SHP77 treated with DMSO at 0.1 percent for 48 hours (cell line): ENCODE data around the gene ZNF185.

Experiments used
- DNase-seq: peaks from one replicate; lab custom pipeline; 2025; lab: John Stamatoyannopoulos, UW

The ZNF185 gene

DNA sequence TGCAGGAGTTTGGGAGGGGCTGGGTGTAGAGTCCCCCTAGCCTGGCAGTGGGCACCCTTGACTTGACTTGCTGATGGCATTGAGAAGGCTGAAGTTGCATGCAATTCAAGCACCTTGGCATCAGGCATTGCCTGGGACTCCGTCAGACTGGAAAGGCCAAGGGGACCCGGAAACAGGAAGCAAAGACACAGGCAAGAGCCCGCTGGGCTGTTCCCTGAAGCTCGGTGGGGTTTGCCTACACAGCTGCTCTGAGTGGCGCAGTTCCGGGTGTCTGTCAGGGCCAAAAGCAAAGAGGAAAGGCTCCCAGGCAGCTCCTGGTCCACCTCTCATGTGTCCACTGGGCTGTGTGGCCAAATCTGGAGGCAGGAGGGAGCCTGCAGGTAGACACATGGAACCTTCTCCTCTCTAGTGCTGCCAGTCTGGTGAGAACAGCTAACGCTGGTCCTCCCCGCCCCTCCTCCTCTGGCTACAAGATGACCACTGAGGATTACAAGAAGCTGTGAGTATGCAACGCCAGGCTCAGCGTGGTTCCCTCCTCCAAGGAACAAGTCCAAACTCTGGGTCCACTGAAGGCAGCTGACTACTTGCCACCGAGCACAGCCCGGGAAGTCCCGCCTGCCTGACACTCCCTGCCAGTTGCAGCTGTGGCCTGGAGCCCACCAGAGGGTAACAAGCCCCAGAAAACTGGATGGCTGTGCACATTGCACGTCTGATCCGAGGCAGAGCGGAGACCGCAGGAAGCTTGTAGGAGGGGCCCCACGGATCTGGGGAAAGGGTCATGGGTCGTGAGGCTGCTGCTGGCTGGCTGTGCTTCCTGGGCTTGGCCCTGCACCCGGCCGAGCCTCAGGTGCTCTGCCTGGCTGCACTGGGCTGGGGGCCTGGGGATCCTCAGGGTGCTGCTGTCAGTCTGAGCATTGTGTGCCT is 20.1 kb downstream of the ZNF185 start:
- no peak for DNase-seq

DNA sequence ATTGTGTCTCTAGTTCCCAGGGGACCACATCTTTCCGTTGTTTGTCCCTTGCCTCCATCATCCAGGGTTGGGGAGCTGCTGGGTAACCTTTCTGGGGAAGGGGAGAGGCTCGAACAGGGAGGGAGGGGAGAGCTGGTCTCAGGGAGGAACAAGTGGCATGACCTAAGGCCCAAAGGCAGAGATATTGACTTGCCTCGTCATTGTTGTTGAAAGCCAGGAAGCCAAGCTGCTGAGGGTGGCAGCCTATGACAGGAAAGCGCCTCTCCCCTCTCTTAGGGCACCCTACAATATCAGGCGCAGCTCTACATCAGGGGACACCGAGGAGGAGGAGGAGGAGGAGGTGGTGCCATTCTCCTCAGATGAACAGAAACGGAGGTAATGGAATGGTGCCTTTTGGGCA is 20.8 kb downstream of the ZNF185 start:
- no peak for DNase-seq

- no peak for DNase-seq
Observed at GRCh38 chrX:152923599-152923998, 25.7 kb downstream of the ZNF185 start.

DNA sequence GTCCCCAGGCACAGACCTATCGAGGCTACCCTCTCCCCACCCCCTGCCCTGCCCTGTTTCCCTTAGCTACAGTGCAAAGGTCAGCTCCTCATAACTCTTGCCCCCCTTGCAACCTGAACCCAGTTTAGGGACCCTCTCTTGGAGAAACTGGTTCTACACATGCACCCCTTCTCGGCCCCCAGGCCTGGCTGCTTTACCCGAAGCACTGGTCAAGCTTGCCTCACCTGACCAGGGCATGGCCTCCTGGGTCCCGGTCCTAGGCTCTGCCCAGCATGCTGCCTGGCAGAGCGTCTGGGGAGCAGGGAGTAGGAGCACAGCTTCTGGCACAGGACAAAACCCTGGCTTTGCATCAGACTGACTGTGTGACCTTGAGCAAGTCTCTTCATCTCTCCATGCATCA is 28.0 kb downstream of the ZNF185 start:
- no peak for DNase-seq

- DNase-seq: peak; percentile 9
Observed at GRCh38 chrX:152926279-152926678, 28.4 kb downstream of the ZNF185 start.

- no peak for DNase-seq
Observed at GRCh38 chrX:152926923-152927322, 29.1 kb downstream of the ZNF185 start.

GRCh38 chrX:152927858-152928760 is 30.2 kb downstream of the ZNF185 start:
- no peak for DNase-seq

DNA sequence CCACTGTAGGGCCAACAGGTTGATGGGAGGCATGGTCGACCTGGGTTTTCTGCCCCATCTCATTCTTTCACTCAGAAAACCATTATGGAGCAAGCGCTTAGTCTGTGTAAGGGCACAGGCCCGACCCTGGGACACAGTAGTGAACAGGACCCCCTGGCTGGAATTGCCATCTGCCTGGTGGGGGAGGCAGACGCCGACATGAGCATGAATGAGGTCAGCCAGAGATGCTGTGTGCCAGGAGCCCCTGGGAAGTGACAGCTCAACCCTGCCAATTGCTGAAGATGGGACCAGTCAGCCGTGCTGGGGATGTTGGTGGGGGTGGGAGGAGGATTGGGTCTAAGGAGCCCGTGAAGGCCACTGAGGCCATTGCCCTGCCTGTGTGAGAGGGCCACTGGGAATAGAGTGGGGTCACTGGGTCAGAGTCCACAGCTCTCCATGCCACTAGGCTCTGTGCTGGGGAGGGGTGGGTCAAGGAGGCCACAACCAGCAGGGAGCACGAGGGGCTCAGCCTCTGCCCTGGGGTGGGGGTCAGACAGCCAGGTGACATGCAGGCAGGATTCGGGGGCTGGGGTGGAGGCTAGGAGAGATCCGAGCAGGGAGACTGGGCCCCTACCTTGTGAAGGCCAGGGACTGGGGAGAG is 31.0 kb downstream of the ZNF185 start:
- no peak for DNase-seq

DNA sequence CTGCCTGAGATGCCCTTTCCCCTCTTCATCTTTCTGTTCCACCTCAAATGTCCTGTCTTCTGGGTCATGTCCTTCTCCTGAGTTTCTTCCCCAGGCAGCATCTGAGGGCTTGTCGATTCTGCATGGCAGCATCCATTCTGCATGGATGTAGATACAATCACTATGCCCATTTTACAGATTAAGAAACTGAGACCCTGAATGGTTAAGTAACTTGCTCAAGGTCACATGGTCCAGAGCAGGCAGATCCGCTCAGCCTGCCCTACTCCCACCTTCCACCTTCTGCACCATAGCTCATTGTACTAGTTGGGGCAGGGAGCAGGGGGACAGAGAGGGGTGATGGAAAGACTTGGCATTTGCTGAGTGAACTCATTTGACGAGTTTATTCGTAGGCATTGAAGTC is 32.0 kb downstream of the ZNF185 start:
- no peak for DNase-seq

- DNase-seq: no peak
Observed at GRCh38 chrX:152930516-152930915, 32.6 kb downstream of the ZNF185 start.

DNA sequence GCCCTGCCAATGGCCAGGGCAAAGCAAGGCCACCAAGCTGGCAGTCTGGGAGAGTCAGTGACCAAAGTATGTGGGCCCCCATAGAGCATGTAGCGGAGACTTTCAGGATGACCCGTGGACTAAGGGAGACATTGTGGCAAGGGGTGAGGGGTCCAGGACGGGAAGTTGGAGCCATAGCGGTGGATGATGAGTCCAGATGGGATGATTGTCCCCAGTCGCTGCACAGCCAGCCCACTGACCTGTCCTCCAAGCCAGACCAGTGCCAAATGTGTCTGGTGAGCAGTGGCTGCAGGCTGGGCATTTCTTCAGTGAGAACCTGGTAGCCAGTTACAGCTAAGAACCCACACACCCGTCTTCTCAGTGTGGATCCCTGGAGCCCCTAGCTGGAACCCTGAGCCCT is 34.3 kb downstream of the ZNF185 start:
- no peak for DNase-seq

- no peak for DNase-seq
Observed at GRCh38 chrX:152932598-152933175, 34.8 kb downstream of the ZNF185 start.

DNA sequence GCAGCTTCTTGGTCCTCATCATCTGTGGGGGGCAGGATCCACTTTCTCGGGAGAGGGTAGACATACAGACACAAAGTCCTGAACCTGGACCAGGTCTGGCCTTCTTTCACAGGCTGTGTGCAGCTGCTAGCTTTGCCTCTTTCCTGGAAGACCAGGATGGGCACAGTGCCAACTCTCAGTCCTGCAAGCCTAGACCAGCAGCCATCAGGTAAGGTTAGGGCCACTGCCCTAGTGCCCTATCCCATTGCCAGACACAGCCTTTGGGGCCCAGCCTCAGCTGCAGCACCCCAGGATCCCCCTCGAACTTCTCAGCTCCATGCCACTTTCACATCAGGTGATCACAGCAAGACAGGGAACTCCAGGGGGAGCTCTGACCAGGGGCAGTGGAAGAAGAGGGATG is 38.4 kb downstream of the ZNF185 start:
- no peak for DNase-seq

- DNase-seq: no peak
Observed at GRCh38 chrX:152937236-152937635, 39.4 kb downstream of the ZNF185 start.

DNA sequence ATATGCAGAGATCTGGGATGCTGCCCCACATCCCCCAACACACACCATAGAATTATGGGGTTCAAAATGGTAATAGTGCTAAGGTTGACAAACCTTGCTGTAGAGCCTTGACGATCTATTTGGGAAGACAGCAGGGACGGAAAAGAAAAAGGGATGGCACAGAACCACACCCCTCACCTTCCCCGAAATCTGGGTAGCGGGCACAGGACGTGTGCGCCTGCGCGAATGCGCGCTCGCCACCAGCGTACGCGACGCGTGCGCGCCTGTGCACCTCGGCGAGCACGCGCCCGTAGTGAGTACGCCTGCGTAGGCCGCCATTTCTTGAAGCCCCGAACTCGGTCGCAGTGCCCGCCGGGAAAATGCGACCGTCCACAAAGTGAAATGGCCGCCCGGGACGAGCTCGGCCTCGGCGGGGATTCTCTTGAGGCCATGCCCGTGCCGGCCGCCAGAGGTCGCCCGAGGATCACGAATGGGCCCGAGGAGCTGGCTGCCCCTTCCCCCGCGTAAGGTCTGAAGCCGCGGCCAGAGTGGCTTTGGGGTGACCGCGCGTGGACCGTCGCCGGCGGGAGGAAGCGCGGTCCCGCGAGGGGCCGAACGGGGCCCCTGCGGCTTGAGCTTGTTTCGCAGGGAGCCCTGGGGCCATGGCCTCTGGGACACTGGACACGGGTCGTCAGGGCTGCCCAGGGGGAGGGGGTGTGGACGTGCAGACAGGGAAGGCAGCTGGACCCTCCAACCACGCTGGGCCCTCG is 43.6 kb downstream of the ZNF185 start:
- peak; percentile 46 for DNase-seq

GRCh38 chrX:152942077-152942442 is 44.2 kb downstream of the ZNF185 start:
- DNase-seq: no peak

DNA sequence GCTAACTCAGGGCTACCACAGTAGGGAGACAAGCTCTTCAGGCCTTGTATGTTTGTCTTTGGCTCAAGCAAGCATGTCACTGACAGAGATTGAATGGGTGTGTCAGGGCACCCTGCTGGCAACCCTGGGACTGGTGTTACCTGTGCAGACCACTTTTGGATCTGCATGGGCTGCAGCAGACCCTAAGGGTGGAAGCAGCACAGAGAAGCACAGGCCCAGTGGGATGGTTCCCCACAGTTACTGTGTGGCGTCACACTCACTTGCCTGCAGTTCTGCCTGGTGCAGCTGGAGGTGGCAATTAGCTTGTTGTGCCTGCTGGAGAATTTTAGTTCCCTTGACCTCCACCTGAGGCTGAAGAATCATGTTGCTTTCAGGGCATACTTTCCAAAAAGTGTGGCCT is 46.0 kb downstream of the ZNF185 start:
- DNase-seq: no peak

DNA sequence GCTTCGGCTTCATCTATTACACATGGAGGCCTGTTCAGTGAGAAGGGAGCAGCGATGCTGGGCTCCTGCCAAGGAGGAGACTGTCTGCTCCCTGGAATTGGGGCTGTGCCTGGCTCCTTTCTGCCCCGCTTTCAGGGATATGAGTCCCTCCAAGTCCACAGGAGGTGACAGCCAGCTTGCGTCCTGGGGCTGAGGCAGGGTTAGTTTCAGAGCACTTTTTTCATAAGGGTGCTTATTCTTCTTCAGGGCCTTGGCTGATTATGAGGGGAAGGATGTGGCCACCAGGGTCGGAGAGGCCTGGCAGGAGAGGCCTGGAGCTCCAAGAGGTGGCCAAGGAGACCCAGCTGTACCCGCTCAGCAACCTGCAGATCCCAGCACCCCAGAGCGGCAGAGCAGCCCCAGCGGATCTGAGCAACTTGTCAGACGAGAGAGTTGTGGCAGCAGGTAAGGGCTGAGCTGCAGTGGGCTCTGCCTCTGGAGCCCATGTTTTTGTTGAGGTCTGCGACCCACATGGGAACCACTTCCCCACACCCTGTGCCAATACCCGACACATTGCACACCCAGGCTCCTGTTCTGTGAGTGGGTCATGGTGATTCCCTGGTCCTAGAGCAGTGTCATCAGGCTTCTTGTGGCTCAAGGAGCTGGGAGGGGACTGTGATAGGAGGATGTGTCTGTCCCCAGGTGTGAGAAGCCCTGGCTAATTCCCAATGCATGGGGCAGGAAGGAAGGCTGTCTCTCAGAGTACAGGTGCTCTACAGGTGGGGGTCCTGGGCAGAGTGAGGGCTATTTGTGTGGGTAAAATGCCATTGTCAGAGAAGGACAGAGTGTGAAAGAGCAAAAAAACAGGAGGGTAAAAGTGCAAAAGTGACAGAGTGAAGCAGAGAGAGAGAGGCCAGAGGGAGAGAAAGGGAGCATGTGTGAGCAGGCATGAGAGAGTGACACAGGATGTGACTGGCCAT is 47.4 kb downstream of the ZNF185 start:
- no peak for DNase-seq

GRCh38 chrX:152946681-152947080 is 48.8 kb downstream of the ZNF185 start:
- DNase-seq: no peak
